ENCODE data around the gene ATP6V0E1.

Gene ATP6V0E1

DNA sequence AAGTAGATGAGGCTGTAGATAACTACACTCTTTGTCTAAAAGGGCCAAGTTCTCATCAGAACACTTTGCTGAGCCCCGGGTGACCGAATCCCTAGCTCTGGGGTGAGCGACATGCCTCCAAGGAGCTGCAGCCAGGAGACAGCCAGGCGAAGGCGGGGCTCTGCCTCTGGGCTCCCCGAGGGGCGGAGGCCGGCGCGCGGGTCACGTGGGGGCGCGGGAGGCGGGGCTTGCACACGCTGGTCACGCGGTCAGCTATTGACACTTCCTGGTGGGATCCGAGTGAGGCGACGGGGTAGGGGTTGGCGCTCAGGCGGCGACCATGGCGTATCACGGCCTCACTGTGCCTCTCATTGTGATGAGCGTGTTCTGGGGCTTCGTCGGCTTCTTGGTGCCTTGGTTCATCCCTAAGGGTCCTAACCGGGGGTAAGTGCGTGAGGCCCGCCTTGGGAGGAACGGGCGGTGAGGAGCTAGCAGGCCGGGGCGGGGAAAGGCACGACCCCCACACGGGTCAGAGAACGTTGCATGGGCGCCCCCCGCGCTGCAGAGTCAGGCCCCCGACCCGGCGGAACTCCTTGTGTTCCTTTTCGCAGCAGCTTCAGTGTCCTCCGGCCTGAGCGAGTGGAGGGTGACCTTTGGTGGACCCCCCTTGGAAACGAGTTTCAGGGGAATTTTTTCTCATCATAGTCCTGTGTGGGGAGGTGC is at the start of gene ATP6V0E1:
ATP6V0E1 (plus strand) TSS at position 230 of the 702 bp plus-strand sequence; CDS start at position 320, 90 bp downstream.
- H3K27ac Mint-ChIP-seq, result peak within 1 kb of the TSS; percentile 99
- CTCF ChIA-PET, result interaction anchor here (0.7 to 2.9 kb wide), 16 partner anchors 10 to 348 kb away, joined by 3 to 23 read pairs (median 4); no protein-coding TSS in a partner anchor
- H3K9me3 Mint-ChIP-seq, result no peaks in the 10 kb centered on the region
- H3K4me1 Mint-ChIP-seq, result peaks cover 27% of the 10 kb centered on the region
- peak within 1 kb of the TSS; percentile 98 for H3K4me3 Mint-ChIP-seq
- peak; percentile 97 for DNase-seq
- H3K27me3 Mint-ChIP-seq, result no peaks in the 10 kb centered on the region
- peaks cover 30% of the 10 kb centered on the region for H3K36me3 Mint-ChIP-seq

DNA sequence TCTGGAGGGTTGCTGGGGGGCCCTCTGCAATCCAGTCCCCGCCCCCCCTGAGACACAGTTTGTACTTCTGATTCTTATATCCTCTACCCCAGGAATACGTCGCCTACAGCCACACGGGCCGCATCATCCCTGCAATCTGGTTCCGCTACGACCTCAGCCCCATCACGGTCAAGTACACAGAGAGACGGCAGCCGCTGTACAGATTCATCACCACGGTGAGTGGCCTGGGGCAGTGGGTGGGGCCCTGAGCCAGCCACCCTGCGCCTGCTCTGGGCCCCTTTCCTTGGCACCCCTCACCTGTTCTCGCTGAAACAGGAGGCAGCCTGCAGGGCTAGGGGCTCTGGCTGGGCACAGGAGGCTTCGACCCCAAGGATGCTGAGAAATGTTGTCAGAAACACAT is 48.5 kb upstream of the ATP6V0E1 start:
- Mint-ChIP-seq H3K4me3 (no peak overlapping the region), H3K27ac (no peak overlapping the region), H3K27me3 (no peaks in the 10 kb centered on the region), H3K9me3 (no peaks in the 10 kb centered on the region), H3K4me1 (peaks cover 5% of the 10 kb centered on the region), H3K36me3 (no peaks in the 10 kb centered on the region)
- DNase-seq, result no peak
- CTCF ChIA-PET, result interaction anchor here (1.1 to 15.6 kb wide), 3 partner anchors 215 to 225 kb away, joined by 3 to 372 read pairs (median 74); no protein-coding TSS in a partner anchor

DNA sequence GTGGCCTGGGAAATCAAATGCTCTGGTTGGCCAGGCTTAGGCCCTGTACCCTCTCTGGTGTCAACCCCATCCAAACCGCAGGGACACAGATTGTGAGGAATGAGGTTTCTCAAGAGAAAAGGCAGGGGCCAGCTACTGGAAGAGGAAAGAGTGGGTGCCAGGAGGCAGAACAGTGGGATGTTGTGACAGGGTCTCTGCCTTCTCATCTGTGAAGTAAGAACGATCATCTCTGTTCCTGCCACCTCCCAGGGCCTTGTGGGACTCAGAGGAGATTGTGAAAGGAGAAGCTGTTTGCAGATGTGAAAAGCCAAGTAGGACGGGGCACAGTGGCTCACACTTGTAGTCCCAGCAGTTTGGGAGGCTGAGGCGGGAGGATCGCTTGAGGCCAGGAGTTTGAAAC is 47.2 kb upstream of the ATP6V0E1 start:
- no peaks in the 10 kb centered on the region for H3K36me3 Mint-ChIP-seq
- H3K27me3 Mint-ChIP-seq, result no peaks in the 10 kb centered on the region
- DNase-seq, result no peak
- peaks cover 5% of the 10 kb centered on the region for H3K4me1 Mint-ChIP-seq
- no peaks in the 10 kb centered on the region for H3K9me3 Mint-ChIP-seq
- no peak overlapping the region for H3K4me3 Mint-ChIP-seq
- CTCF ChIA-PET, result interaction anchor here (10.8 to 15.6 kb wide), 2 partner anchors 219 to 227 kb away, joined by 74 to 372 read pairs; no protein-coding TSS in a partner anchor
- peak overlapping the region; percentile 71 for H3K27ac Mint-ChIP-seq

DNA sequence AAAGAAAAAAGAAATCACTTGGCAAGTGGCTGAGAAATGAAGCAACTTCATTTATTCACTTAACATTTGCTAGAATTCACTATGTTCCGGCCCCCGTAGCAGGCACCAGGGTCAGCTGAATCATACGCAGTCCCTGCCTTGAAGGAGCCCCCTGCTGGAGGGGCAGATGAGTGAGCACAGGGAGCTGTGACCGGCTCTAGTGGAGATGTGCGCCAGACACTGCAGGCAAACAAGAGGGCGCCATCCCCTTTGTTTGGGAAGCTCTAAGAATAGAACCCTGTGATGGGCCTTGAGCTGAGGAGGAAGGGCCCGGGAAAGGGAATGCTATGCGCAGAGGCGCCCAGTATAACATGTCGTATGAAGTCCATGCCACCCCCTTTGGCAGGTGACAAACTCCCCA is 44.5 kb upstream of the ATP6V0E1 start:
- H3K4me3 Mint-ChIP-seq, result no peak overlapping the region
- no peaks in the 10 kb centered on the region for H3K27me3 Mint-ChIP-seq
- peak; percentile 34 for DNase-seq

DNA sequence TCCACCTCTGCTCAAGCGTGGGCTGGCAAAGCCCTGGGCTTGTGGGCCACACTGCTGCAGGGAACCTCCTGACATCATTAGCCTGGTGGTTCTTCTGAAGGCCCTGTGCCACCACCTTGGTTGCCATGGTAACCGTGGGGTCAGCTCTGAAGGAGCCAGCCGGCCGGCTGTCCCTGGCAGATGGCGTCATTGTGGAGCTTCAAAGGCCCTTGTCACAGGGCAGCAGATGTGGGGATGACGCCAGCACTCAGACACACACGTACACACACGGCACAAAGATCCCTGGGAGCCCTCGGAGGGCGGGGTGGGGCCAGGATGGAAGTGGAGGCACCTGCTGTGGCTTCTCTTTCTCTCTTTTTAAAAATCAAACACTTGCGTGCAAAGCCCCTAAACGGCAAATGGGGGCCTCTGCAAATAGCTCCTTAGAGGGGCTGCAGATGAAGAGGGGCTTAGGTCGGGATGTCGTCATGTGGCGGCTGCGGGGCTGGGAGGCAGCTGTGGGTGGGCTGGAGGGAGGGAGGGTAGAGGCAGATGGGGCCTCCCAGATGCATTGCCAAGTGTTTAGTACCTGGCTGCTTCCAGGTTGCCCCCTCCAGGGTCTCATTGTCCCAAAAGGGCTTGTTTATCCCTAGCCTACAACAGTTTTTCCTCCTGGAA is 43.8 kb upstream of the ATP6V0E1 start:
- peaks cover 1% of the 10 kb centered on the region for H3K36me3 Mint-ChIP-seq
- H3K27ac Mint-ChIP-seq, result no peak overlapping the region
- DNase-seq, result no peak
- H3K27me3 Mint-ChIP-seq, result no peaks in the 10 kb centered on the region
- no peaks in the 10 kb centered on the region for H3K4me1 Mint-ChIP-seq
- CTCF ChIA-PET, result interaction anchor here (1.0 to 15.6 kb wide), 2 partner anchors 9 to 230 kb away, joined by 3 to 372 read pairs; no protein-coding TSS in a partner anchor
- no peak overlapping the region for H3K4me3 Mint-ChIP-seq
- no peaks in the 10 kb centered on the region for H3K9me3 Mint-ChIP-seq

More for the DNA sequence above, 44.5 kb upstream of the ATP6V0E1 start:
- CTCF ChIA-PET, result interaction anchor here (1.0 to 15.6 kb wide), 2 partner anchors 8 to 229 kb away, joined by 3 to 372 read pairs; no protein-coding TSS in a partner anchor
- Mint-ChIP-seq H3K9me3 (no peaks in the 10 kb centered on the region), H3K4me1 (no peaks in the 10 kb centered on the region), H3K36me3 (peaks cover 1% of the 10 kb centered on the region), H3K27ac (no peak overlapping the region)

DNA sequence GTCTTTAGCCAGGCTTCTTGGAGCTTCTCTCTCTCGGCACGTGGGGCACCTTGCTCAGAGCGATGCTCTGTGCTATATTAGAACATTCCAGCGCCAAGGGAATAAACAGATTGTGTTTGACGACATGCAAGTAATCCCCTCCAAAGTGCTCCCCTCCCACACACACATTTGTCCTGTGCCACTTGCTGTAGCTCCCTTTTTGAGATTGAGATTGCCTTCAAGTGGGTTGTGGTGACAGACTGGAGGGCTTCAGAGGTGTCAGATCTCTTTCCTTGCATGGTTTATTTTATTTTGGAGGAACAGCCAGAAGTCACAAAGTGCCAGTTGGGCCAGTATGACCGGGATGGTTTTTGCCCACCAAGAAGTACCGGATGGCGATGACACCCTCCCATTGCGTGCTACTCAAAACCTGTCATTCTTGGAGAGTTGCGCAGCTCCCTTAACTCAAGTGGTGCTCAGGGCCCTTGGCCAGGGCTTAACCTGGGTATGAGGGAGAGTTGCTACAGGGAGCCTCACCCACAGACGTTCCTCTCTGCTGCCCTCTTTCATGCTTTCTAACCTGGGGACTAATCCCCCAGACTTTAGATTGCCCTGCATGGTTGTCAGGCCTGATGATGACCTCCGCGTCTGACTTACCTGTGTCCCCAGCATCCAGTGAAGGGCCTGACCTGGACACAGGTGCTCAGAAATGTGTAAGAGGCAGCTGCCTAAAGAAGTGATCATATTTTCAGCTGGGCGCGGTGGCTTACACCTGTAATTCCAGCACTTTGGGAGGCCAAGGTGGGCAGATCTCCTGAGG is 43.1 kb upstream of the ATP6V0E1 start:
- DNase-seq, result no peak
- no peaks in the 10 kb centered on the region for H3K9me3 Mint-ChIP-seq
- H3K27me3 Mint-ChIP-seq, result no peaks in the 10 kb centered on the region
- H3K4me3 Mint-ChIP-seq, result no peak overlapping the region
- peaks cover 1% of the 10 kb centered on the region for H3K36me3 Mint-ChIP-seq
- no peaks in the 10 kb centered on the region for H3K4me1 Mint-ChIP-seq
- CTCF ChIA-PET, result interaction anchor here (15.6 kb wide), 1 partner anchor 231 kb away, joined by 372 read pairs; no protein-coding TSS in a partner anchor
- no peak overlapping the region for H3K27ac Mint-ChIP-seq

DNA sequence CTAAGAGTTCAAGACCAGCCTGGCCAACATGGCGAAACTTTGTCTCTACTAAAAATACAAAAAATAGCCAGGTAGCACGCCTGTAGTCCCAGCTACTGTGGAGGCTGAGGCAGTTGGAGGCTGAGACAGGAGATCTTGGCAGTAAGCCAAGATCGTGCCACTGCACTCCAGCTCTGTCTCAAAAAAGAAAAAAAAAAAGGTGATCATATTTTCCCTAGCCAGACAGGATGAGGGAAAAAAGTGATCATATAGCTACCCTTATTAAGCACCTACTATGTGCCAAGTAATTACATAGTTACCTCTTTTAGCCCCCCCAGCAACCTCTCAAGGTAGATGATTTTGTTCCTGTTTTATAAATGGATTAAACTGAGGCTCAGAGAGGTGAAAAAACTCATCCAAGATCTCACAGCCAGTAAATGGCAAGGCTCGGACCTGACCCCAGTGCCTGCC is 42.5 kb upstream of the ATP6V0E1 start:
- H3K27me3 Mint-ChIP-seq, result no peaks in the 10 kb centered on the region

DNA sequence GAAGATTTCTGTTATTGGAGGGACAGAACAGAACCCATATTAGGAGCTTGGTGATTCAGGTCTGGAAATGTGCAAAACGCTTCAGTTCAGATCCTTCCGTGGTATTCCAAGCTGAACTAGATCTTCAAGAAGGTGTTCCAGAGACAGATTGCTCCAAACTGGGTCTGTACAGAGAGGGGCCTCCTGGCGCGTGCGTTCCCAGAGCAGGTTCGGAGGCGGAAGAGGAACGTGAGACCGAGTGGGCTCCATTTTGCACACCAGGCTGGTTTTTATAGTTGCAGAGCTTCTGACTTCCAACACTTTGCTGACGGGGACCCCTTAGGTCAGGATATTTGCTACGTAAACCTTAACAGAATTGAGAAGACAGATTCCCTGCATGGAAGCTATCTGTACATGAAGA is 41.0 kb upstream of the ATP6V0E1 start:
- CTCF ChIA-PET, result interaction anchor here (0.7 to 1.4 kb wide), 5 partner anchors 10 to 233 kb away, joined by 3 to 4 read pairs (median 3); no protein-coding TSS in a partner anchor
- H3K27ac Mint-ChIP-seq, result no peak overlapping the region
- no peaks in the 10 kb centered on the region for H3K27me3 Mint-ChIP-seq
- peaks cover 1% of the 10 kb centered on the region for H3K36me3 Mint-ChIP-seq
- DNase-seq, result no peak
- H3K4me1 Mint-ChIP-seq, result no peaks in the 10 kb centered on the region
- no peak overlapping the region for H3K4me3 Mint-ChIP-seq
- no peaks in the 10 kb centered on the region for H3K9me3 Mint-ChIP-seq

More for the DNA sequence above, 42.5 kb upstream of the ATP6V0E1 start:
- CTCF ChIA-PET, result interaction anchor here (0.6 to 15.6 kb wide), 2 partner anchors 36 to 231 kb away, joined by 3 to 372 read pairs; no protein-coding TSS in a partner anchor
- Mint-ChIP-seq H3K4me3 (no peak overlapping the region), H3K36me3 (peaks cover 1% of the 10 kb centered on the region), H3K9me3 (no peaks in the 10 kb centered on the region), H3K27ac (no peak overlapping the region), H3K4me1 (no peaks in the 10 kb centered on the region)
- DNase-seq, result no peak

DNA sequence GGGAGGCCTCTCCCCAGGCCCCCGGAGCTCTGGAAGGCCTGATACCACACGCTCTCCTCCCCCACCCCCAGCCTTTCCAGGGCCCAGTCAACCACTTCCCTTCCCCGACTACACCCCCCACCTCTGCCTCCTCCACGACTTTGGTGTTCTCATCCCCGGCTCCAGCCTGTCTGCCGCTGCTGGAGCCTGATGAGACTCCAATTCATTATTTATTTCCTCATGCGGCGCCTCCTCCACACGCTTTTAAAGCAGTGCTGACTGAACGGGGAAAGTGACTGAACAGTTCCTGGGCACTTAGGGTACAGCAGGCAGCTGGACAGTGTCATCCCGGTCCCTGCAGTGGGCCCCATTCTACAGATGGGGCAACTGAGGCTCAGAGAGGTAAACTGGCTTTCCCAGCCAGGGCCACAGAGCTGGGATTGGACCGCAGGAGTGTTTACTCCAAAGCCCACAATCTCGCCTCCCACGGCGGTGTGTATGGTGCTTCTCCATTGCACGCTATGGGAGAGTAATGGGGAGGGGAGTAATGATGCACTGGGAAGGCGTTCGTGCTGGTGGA is 40.2 kb upstream of the ATP6V0E1 start:
- Mint-ChIP-seq H3K9me3 (no peaks in the 10 kb centered on the region), H3K27me3 (no peaks in the 10 kb centered on the region), H3K36me3 (peaks cover 1% of the 10 kb centered on the region), H3K27ac (no peak overlapping the region), H3K4me3 (no peak overlapping the region), H3K4me1 (no peaks in the 10 kb centered on the region)
- DNase-seq, result no peak
- CTCF ChIA-PET, result interaction anchor here (1.2 to 1.4 kb wide), 4 partner anchors 12 to 234 kb away, joined by 3 to 4 read pairs (median 4); no protein-coding TSS in a partner anchor

DNA sequence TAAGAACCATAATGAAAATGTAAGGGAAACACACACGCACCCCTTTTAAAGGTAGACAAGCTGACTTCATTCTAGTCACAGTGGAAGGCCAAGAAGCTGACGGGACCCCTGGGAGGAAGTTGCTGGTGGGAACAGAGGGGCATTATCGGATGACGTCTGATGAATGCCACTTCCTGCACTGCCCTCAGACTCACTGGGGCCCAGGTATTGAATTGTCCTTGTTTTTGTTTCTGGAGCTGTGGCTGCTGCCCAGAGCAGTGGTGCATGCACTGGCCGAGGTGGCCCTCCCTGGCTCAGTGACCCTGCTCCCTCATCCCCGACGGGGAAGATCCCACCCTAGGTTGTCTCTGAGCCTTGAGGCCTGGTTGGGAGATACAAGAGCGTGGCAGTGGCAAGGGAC is 39.7 kb upstream of the ATP6V0E1 start:
- H3K4me1 Mint-ChIP-seq, result no peaks in the 10 kb centered on the region
- H3K27me3 Mint-ChIP-seq, result no peaks in the 10 kb centered on the region
- no peak for DNase-seq
- H3K4me3 Mint-ChIP-seq, result no peak overlapping the region
- H3K36me3 Mint-ChIP-seq, result peaks cover 1% of the 10 kb centered on the region
- H3K9me3 Mint-ChIP-seq, result no peaks in the 10 kb centered on the region
- H3K27ac Mint-ChIP-seq, result no peak overlapping the region
- CTCF ChIA-PET, result interaction anchor here (0.7 to 1.4 kb wide), 2 partner anchors 10 to 229 kb away, joined by 3 read pairs; no protein-coding TSS in a partner anchor

DNA sequence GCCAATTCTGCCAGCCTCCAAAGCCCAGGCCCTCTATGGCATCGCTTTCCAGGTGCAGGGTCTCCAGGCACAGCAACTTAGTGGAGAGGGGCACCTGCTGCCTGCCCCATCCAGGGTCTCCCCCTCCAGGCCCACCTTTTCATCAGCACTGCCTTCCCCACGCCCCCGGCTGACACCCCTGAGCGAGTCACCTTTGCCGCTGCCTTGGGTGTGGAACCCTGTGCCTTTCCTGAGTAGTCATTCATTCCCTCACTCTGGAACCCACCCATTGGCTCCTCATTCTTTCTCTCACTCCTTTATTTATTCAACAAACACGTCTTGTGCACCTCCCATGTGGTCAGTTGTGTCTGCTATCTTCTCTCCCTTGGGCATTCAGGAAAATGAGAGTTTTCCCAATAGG is 38.8 kb upstream of the ATP6V0E1 start:
- H3K4me3 Mint-ChIP-seq, result no peak overlapping the region
- no peaks in the 10 kb centered on the region for H3K4me1 Mint-ChIP-seq
- CTCF ChIA-PET, result interaction anchor here (0.7 kb wide), 1 partner anchor 11 kb away, joined by 3 read pairs; no protein-coding TSS in a partner anchor
- H3K36me3 Mint-ChIP-seq, result peaks cover 1% of the 10 kb centered on the region
- no peaks in the 10 kb centered on the region for H3K9me3 Mint-ChIP-seq
- H3K27me3 Mint-ChIP-seq, result no peaks in the 10 kb centered on the region
- peak; percentile 14 for DNase-seq
- H3K27ac Mint-ChIP-seq, result no peak overlapping the region

DNA sequence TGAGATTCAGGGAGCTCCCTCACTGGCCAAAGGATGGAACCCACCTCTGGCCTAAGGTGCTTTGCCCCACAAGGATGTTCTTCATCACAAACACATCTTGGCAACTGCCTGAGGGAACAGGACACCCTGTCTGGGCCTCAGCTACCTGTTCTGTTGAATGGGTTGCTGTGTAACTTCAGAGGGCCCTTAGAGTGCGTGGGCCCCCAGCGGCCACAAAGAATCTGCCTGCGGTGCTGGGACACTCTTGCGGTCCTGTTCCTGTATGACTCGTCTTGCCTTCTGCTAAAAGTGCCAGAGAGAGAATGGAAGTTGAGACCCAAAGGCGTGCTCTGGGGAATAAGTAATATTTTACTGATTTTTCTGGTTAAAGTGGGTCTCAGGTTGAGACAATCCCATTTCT is 38.4 kb upstream of the ATP6V0E1 start:
- no peak overlapping the region for H3K27ac Mint-ChIP-seq
- peaks cover 1% of the 10 kb centered on the region for H3K36me3 Mint-ChIP-seq
- H3K27me3 Mint-ChIP-seq, result no peaks in the 10 kb centered on the region
- CTCF ChIA-PET, result no interaction called here
- no peak overlapping the region for H3K4me3 Mint-ChIP-seq
- DNase-seq, result peak; percentile 10
- H3K4me1 Mint-ChIP-seq, result no peaks in the 10 kb centered on the region
- no peaks in the 10 kb centered on the region for H3K9me3 Mint-ChIP-seq

DNA sequence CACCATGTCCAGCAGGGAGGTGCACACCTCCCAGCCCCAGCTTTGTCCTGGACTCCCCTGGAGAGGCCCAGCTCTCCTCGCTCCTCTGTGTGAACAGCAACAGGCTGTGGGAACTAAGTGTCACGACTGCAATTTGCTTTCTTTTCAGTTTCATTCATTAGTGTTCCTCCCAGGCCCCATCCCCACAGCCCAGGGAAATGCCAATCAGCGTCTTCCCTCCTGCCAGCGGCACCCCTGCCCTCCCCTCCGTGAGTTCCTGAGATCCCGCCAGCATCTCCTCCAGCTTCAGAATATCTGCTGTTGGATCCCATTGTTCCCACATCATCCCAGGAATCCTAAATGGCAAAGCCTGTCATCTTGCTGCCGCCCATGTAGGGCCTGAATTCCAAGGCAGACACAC is 37.4 kb upstream of the ATP6V0E1 start:
- Mint-ChIP-seq H3K27ac (no peak overlapping the region), H3K9me3 (no peaks in the 10 kb centered on the region), H3K4me1 (no peaks in the 10 kb centered on the region), H3K4me3 (no peak overlapping the region), H3K27me3 (no peaks in the 10 kb centered on the region), H3K36me3 (peaks cover 1% of the 10 kb centered on the region)
- peak; percentile 11 for DNase-seq
- CTCF ChIA-PET, result no interaction called here

All from activated naive CD4-positive, alpha-beta T cell treated with anti-CD3 and anti-CD28 coated beads, Interleukin-2, amount 10 ng/mL, durations not matched to agents 7 days and 5 days (primary cell).